Superior temporal gyrus (tissue), 1 donor: ENCODE measurements around the gene PLXNA4.
A peak's percentile ranks its signal among the peaks of the same experiment; 100 is the strongest.
"Not testable (repeated sequence)": the region's sequence is repeated elsewhere in the genome, so short reads cannot be mapped to it uniquely, and the experiment has no call there.

Experiments used
- DNase-seq: peaks from one replicate; pipeline ENCODE4 v3.0.0-alpha.2; 2016; ENCODE audit errors: extremely low spot score

The PLXNA4 gene

GRCh38 chr7:132575982-132576720, at the start of gene PLXNA4:
TSS of gene PLXNA4 (minus strand) at chr7:132576470. CDS start at chr7:132508693, 67,777 bp downstream.
- peak; percentile 25 for DNase-seq

GRCh38 chr7:132625651-132626050, 49.4 kb upstream of the PLXNA4 start:
- DNase-seq = no peak

- DNase-seq = no peak
Observed at GRCh38 chr7:132622081-132622480, 45.8 kb upstream of the PLXNA4 start.

- no peak for DNase-seq
Observed at GRCh38 chr7:132619967-132620366, 43.7 kb upstream of the PLXNA4 start.

- DNase-seq = no peak
Observed at GRCh38 chr7:132618956-132619305, 42.7 kb upstream of the PLXNA4 start.

GRCh38 chr7:132618271-132618955, 42.1 kb upstream of the PLXNA4 start:
- no peak for DNase-seq

GRCh38 chr7:132614428-132615318, 38.4 kb upstream of the PLXNA4 start:
- DNase-seq = no peak

GRCh38 chr7:132613737-132614136, 37.5 kb upstream of the PLXNA4 start:
- DNase-seq = no peak

GRCh38 chr7:132610995-132611394, 34.7 kb upstream of the PLXNA4 start:
- DNase-seq = peak; percentile 60

- peak; percentile 44 for DNase-seq
Observed at GRCh38 chr7:132609906-132610520, 33.7 kb upstream of the PLXNA4 start.

- DNase-seq = no peak
Observed at GRCh38 chr7:132609222-132609621, 33.0 kb upstream of the PLXNA4 start.

GRCh38 chr7:132608523-132608922, 32.3 kb upstream of the PLXNA4 start:
- DNase-seq = no peak

GRCh38 chr7:132607656-132608055, 31.4 kb upstream of the PLXNA4 start:
- DNase-seq = no peak

GRCh38 chr7:132604121-132604520, 27.9 kb upstream of the PLXNA4 start:
- DNase-seq = no peak

GRCh38 chr7:132603220-132603833, 27.1 kb upstream of the PLXNA4 start:
- DNase-seq = no peak

GRCh38 chr7:132601783-132602182, 25.5 kb upstream of the PLXNA4 start:
- no peak for DNase-seq

- no peak for DNase-seq
Observed at GRCh38 chr7:132596588-132596987, 20.3 kb upstream of the PLXNA4 start.

GRCh38 chr7:132594741-132595140, 18.5 kb upstream of the PLXNA4 start:
- DNase-seq = not testable (repeated sequence)

- DNase-seq = no peak
Observed at GRCh38 chr7:132592936-132593335, 16.7 kb upstream of the PLXNA4 start.

- no peak for DNase-seq
Observed at GRCh38 chr7:132592231-132592920, 16.1 kb upstream of the PLXNA4 start.

GRCh38 chr7:132590162-132590561, 13.9 kb upstream of the PLXNA4 start:
- no peak for DNase-seq
